ENCODE data around the gene KCTD15.

KCTD15 gene

GRCh38 chr19:33780746-33781145 lies 15.9 kb upstream of the KCTD15 start:
- H3K4me3 ChIP-seq (ENCODE audit: low read depth, low read length): no peak overlapping the region
- in situ Hi-C loops (cut with HindIII; ENCODE audit: low pct_ligation_motif_present, low sequenced_read_pairs): no loop called here
- TF ChIP-seq CTCF (IDR thresholded peaks at IDR 0.05; ENCODE audit: low read depth, low read length, missing control alignments): no peak
- DNase-seq: no peak
- H3K27me3 ChIP-seq (replicated peaks): no peaks in the 10 kb centered on the region
- no peaks in the 10 kb centered on the region for H3K36me3 ChIP-seq (replicated peaks)
- H3K27ac ChIP-seq: no peak overlapping the region

- DNase-seq: no peak
- Histone ChIP-seq H3K4me3 (ENCODE audit: low read depth, low read length) (no peak overlapping the region), H3K27me3 (replicated peaks) (no peaks in the 10 kb centered on the region), H3K36me3 (replicated peaks) (no peaks in the 10 kb centered on the region), H3K27ac (no peak overlapping the region)
- TF ChIP-seq CTCF (IDR thresholded peaks at IDR 0.05; ENCODE audit: low read depth, low read length, missing control alignments): no peak
- in situ Hi-C loops (cut with HindIII; ENCODE audit: low pct_ligation_motif_present, low sequenced_read_pairs): no loop called here
Observed at GRCh38 chr19:33781415-33781935, 15.2 kb upstream of the KCTD15 start.

GRCh38 chr19:33781996-33782395 lies 14.7 kb upstream of the KCTD15 start:
- no peaks in the 10 kb centered on the region for H3K27me3 ChIP-seq (replicated peaks)
- peak overlapping the region; percentile 17 for H3K27ac ChIP-seq
- in situ Hi-C loops (cut with HindIII; ENCODE audit: low pct_ligation_motif_present, low sequenced_read_pairs): no loop called here
- TF ChIP-seq CTCF (IDR thresholded peaks at IDR 0.05; ENCODE audit: low read depth, low read length, missing control alignments): no peak
- no peak overlapping the region for H3K4me3 ChIP-seq (ENCODE audit: low read depth, low read length)
- H3K36me3 ChIP-seq (replicated peaks): no peaks in the 10 kb centered on the region
- peak; percentile 74 for DNase-seq

- no peak for TF ChIP-seq CTCF (IDR thresholded peaks at IDR 0.05; ENCODE audit: low read depth, low read length, missing control alignments)
- Histone ChIP-seq H3K4me3 (ENCODE audit: low read depth, low read length) (no peak overlapping the region), H3K27ac (no peak overlapping the region), H3K36me3 (replicated peaks) (no peaks in the 10 kb centered on the region), H3K27me3 (replicated peaks) (no peaks in the 10 kb centered on the region)
- in situ Hi-C loops (cut with HindIII; ENCODE audit: low pct_ligation_motif_present, low sequenced_read_pairs): no loop called here
- no peak for DNase-seq
Observed at GRCh38 chr19:33784432-33784831, 12.2 kb upstream of the KCTD15 start.

GRCh38 chr19:33785795-33786194 lies 10.9 kb upstream of the KCTD15 start:
- no peak overlapping the region for H3K27ac ChIP-seq
- H3K27me3 ChIP-seq (replicated peaks): no peaks in the 10 kb centered on the region
- no peaks in the 10 kb centered on the region for H3K36me3 ChIP-seq (replicated peaks)
- no peak overlapping the region for H3K4me3 ChIP-seq (ENCODE audit: low read depth, low read length)
- TF ChIP-seq CTCF (IDR thresholded peaks at IDR 0.05; ENCODE audit: low read depth, low read length, missing control alignments): no peak
- in situ Hi-C loops (cut with HindIII; ENCODE audit: low pct_ligation_motif_present, low sequenced_read_pairs): no loop called here
- DNase-seq: no peak

GRCh38 chr19:33788676-33789075 lies 8.0 kb upstream of the KCTD15 start:
- no peak for DNase-seq
- TF ChIP-seq CTCF (IDR thresholded peaks at IDR 0.05; ENCODE audit: low read depth, low read length, missing control alignments): no peak
- Histone ChIP-seq H3K27me3 (replicated peaks) (no peaks in the 10 kb centered on the region), H3K36me3 (replicated peaks) (no peaks in the 10 kb centered on the region), H3K4me3 (ENCODE audit: low read depth, low read length) (no peak overlapping the region), H3K27ac (no peak overlapping the region)
- in situ Hi-C loops (cut with HindIII; ENCODE audit: low pct_ligation_motif_present, low sequenced_read_pairs): no loop called here

Data from brain microvascular endothelial cell (primary cell).